OCI-LY3 (cell line): ENCODE data around the gene LRPAP1.

ENCODE experiments used
- EZH2phosphoT487 ChIP-seq: fragments of 200-600 bp; shearing (Covaris generic); IDR thresholded peaks from 2 replicates; pipeline ENCODE4 v1.6.1; 2018; ENCODE audit warnings: antibody characterized with exemption, mixed run types, low read depth
- TF ChIP-seq, protein P1 (sequence below): fragments of 200-600, 300-600 bp; sonication (generic); IDR thresholded peaks from 2 replicates; pipeline ENCODE4 v1.5.1; 2014; ENCODE audit warnings: antibody characterized with exemption, low read length, low read depth

DNA sequence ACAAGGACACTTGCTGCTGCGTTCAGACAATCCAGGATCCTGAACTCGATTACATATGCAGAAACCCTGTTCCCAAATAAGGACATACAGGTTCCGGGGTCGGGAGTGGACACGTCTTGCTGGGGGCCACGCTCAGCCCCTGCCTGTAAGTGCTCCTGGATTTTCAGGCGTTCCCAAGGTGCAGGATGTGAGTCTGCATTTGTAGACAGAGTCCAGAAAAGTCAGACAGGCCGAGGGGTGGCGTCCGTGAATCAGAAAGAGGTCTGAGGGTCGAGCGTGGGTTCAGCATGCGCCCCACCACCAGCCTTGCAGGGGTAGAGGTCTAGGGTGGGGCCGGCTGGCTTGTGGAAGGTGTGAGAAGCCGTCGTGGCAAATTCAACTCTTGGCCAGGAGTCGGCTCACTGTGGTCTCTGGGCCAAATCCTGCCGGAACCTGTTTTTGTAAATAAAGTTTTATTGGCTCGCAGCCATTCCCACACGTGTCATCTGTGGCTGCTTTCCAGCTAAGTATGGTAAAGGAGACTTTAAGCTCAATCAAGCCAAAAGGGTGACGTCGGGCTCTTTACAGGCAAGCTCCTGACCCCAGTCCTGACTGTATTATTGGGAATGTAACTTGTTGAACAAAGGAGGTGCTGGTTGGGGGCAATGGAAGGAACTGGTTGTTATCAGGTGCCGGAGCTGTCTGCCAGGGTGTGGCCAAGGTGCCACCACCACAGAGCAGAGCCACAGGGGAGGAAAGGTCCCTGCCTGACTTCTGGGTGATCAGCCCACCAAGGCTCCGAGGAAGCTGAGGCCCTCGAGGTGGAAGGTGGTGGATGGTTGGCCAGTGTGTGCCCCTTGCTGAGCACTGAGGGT lies 61.8 kb downstream of the LRPAP1 start:
- TF ChIP-seq, protein P1, sequence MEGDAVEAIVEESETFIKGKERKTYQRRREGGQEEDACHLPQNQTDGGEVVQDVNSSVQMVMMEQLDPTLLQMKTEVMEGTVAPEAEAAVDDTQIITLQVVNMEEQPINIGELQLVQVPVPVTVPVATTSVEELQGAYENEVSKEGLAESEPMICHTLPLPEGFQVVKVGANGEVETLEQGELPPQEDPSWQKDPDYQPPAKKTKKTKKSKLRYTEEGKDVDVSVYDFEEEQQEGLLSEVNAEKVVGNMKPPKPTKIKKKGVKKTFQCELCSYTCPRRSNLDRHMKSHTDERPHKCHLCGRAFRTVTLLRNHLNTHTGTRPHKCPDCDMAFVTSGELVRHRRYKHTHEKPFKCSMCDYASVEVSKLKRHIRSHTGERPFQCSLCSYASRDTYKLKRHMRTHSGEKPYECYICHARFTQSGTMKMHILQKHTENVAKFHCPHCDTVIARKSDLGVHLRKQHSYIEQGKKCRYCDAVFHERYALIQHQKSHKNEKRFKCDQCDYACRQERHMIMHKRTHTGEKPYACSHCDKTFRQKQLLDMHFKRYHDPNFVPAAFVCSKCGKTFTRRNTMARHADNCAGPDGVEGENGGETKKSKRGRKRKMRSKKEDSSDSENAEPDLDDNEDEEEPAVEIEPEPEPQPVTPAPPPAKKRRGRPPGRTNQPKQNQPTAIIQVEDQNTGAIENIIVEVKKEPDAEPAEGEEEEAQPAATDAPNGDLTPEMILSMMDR, result no peak
- TF ChIP-seq EZH2phosphoT487, result no peak
